OCI-LY1 (cell line): Measurements from ENCODE around the gene GDPD4.

Experiments used
- EZH2 ChIP-seq: fragments of 200-600 bp; sonication (generic), shearing (Covaris generic); IDR thresholded peaks from 2 replicates; pipeline ENCODE4 v1.8.0; 2017; ENCODE audit warnings: borderline replicate concordance, mixed run types, mild to moderate bottlenecking, antibody characterized with exemption, low read length, moderate library complexity, mixed read lengths
- TF ChIP-seq, protein P1 (sequence below): fragments of 200-600 bp; sonication (generic), shearing (Covaris generic); IDR thresholded peaks from 2 replicates; pipeline ENCODE4 v1.5.1; 2017; ENCODE audit warnings: mild to moderate bottlenecking, antibody characterized with exemption, low read length, moderate library complexity, mixed read lengths

DNA sequence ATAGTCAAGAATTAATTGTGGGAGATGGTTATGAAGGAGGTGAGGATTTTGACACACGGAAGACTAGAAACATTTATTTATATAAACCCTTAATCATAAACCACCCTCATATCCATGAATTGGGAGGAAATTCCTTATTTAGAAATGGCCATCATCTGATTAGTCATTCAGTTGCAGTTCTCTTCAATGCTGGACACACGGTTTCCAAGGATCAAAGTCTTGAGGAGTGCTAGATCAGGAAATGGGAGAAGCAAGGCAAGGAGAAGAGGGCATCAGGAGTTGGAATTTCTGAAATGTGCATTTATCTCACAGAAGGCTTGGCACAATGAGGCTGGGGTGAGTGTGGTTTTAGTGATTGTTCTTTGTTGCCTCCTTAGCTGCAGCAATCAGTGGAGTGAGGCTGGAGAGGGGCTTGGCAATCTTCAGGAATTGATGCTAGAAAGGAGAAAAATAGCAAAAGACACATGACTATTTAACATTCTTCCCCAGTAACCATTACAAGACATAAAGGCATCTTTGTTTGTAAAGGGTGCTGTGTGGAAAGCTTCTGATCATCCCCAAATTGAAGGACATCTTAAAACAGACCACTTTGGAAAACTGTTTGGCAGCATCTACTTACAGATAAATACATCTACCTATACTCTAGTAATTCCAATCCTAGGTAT, 21.6 kb upstream of the GDPD4 start:
- TF ChIP-seq, protein P1, sequence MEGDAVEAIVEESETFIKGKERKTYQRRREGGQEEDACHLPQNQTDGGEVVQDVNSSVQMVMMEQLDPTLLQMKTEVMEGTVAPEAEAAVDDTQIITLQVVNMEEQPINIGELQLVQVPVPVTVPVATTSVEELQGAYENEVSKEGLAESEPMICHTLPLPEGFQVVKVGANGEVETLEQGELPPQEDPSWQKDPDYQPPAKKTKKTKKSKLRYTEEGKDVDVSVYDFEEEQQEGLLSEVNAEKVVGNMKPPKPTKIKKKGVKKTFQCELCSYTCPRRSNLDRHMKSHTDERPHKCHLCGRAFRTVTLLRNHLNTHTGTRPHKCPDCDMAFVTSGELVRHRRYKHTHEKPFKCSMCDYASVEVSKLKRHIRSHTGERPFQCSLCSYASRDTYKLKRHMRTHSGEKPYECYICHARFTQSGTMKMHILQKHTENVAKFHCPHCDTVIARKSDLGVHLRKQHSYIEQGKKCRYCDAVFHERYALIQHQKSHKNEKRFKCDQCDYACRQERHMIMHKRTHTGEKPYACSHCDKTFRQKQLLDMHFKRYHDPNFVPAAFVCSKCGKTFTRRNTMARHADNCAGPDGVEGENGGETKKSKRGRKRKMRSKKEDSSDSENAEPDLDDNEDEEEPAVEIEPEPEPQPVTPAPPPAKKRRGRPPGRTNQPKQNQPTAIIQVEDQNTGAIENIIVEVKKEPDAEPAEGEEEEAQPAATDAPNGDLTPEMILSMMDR, result no peak
- TF ChIP-seq EZH2, result no peak
